ENCODE results near the gene POC1B. TPM values are rescaled to one million over a fixed set of nuclear protein-coding genes. Genes with fewer than 3 reads are reported as not detected.

The POC1B gene
- total RNA-seq (2014; rRNA removed; shearing (Covaris generic)) = 11.1 and 13.4 TPM in 2 replicates

- peak; percentile 89 for DNase-seq (ENCODE audit: low read depth)
These were observed at the start of gene POC1B for GRCh38 chr12:89525824-89526770. Gene POC1B (minus strand): TSS chr12:89526047. CDS start chr12:89525895, 152 bp downstream.

- no peak for DNase-seq (ENCODE audit: low read depth)
These were observed 49.5 kb upstream of the POC1B start for GRCh38 chr12:89575374-89575773.

DNA sequence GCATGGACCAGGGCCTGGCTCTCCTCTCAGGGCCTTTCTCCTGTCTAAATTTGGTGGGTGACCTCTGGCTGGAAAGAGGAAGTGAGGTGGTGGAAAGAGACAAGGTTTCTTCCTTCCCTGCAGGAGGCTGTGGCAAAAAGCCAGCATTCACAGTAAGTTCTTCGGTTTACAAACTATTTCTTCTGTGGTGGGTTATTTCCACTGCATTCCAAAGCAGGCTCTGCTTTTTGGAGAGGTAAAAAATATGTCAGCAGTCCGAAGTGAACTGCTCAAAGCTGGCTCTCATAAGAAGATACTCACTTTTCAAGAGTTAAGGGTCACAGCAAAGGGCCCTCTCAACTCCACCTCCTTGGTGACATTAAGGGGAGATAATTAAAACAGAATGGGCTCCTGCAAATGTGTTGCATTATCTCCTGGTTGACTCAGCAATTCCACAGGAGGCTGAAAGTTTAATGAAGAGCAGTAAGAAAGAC is 48.9 kb upstream of the POC1B start:
- DNase-seq (ENCODE audit: low read depth) = peak; percentile 35

- no peak for DNase-seq (ENCODE audit: low read depth)
These were observed 47.4 kb upstream of the POC1B start for GRCh38 chr12:89573051-89573810.

GRCh38 chr12:89571491-89572195 is 45.8 kb upstream of the POC1B start:
- no peak for DNase-seq (ENCODE audit: low read depth)

- no peak for DNase-seq (ENCODE audit: low read depth)
These were observed 42.6 kb upstream of the POC1B start for GRCh38 chr12:89568484-89568883.

GRCh38 chr12:89567691-89568239 is 41.9 kb upstream of the POC1B start:
- no peak for DNase-seq (ENCODE audit: low read depth)

- DNase-seq (ENCODE audit: low read depth) = peak; percentile 15
These were observed 40.8 kb upstream of the POC1B start for GRCh38 chr12:89566615-89567014.

GRCh38 chr12:89565002-89565401 is 39.2 kb upstream of the POC1B start:
- no peak for DNase-seq (ENCODE audit: low read depth)

DNA sequence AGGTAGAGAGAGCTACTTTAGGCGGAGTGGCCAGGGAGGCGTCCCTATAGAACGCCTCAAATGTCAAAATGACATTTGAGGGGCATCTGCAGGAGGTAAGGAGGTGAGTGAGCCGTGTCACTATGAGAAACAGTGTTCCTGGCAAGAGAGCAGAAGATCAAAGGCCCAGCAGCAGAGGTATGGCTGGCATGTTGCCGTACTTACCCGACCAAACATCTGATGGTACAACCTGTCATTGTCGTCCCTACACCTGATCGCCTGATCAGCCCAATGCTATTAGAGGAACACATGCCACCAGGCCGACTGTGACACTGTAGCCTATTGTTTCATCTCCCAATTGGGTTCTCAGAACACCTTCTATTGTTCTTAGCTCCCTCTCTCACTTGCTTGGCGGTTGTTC is 33.9 kb upstream of the POC1B start:
- DNase-seq (ENCODE audit: low read depth) = no peak

DNA sequence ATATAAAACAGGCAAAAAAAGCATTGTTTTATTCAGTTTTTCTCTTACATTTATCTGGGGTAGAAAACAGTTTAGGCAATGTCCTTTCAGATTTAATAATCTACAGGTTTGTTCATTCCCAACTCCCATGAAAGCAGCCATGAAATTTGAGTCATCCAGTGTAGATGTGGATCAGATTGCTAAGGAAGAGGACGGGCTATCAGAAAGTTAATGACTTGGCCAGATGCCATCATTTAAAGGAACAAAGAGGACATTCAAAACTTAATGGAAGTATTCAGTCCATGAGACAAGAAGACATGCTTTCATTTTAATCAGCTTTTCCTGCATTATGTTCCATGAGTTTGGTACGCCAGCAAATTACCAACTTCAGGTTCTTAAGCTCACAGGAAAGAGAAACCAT is 31.1 kb upstream of the POC1B start:
- DNase-seq (ENCODE audit: low read depth) = peak; percentile 13

DNA sequence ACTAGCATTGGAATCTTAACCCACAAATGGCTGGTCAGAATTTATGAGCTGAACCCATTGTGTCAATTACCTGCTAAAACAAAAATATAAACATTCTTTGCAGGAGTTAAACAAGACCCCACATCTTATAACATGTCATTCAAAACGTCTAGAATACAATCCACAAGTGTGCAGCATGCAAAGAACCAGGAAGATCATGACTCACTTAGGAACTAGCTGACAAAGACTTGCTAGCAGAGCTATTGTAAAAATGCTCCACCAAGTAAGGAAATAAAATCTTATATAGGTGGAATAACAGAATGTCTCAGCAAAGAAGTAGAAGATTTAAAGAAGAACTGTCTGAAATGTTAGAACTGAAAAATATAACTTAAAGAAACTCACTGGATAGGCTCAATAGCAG is 26.5 kb upstream of the POC1B start:
- no peak for DNase-seq (ENCODE audit: low read depth)

GRCh38 chr12:89551747-89552146 is 25.9 kb upstream of the POC1B start:
- DNase-seq (ENCODE audit: low read depth) = no peak

DNA sequence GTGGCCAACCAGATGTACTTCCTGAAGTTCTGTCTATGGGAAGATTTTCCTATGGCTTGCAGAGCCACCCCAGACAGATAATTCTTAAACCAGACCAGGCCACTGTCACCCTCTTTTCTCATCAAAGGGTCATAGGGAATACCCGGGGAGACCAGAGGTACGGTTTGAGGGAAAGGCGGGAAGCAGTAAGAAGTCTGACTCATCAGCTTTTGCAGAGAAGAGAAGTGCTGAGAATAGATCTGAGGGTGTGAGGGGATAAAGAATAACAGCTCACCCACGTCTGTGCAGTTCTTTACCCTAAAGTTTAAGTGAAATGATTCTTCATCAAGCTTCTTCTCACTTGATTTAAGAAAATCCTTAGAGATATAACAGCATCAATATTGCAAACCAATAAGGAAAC is 21.3 kb upstream of the POC1B start:
- no peak for DNase-seq (ENCODE audit: low read depth)

GRCh38 chr12:89546151-89546550 is 20.3 kb upstream of the POC1B start:
- no peak for DNase-seq (ENCODE audit: low read depth)

GRCh38 chr12:89544681-89545184 is 18.9 kb upstream of the POC1B start:
- peak; percentile 34 for DNase-seq (ENCODE audit: low read depth)

GRCh38 chr12:89544022-89544421 is 18.2 kb upstream of the POC1B start:
- DNase-seq (ENCODE audit: low read depth) = no peak

DNA sequence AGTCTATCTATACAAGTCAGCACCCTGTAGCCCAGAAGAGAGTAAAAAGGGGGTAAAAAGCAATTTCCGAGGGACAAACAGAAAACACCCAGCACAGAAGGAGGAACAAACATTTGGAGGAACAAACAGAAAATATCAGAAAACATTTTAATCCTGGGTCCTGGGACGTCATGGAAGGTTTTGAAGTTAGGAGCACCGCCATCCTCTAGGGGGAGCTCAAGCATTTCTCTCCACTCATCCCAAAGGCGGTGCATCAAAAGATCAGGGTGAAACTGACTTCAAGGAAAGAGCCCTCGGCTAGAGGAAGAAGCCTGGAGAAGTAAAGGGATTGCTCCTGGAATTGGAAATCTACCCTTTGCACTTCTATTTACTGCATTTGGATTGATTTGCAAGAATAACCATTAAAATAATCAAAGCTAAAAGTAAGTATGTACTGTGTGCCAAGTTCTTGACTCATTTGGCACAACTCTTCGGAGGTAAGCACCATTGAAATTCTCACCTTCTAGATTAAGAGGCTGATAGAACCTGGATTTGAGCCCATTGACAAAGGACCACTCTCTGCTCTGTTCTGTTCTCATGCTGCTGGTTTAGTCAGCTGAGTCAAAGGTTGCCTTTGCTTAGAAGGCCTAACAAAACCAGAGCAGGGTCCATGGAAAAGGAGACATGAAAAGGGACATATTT is 17.2 kb upstream of the POC1B start:
- DNase-seq (ENCODE audit: low read depth) = peak; percentile 75

DNA sequence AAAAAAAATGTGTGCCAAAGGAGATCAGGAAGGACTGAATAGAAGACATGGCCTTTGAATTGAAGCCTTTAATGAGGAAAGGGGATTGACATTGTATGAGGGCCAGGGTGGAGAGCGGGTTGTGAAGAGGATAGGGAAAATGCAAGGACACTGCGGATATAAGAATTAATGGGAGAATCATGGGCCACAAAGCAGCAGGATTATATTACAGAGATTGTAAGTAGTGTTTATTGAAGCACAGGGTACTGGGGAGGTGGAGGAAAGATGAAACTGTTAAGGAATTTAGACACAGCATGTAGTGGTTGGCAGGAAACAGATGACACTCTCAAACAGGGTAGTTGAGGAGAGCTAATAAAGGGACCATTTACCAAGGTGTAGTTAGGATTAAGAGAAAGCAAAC is 16.4 kb upstream of the POC1B start:
- no peak for DNase-seq (ENCODE audit: low read depth)

DNA sequence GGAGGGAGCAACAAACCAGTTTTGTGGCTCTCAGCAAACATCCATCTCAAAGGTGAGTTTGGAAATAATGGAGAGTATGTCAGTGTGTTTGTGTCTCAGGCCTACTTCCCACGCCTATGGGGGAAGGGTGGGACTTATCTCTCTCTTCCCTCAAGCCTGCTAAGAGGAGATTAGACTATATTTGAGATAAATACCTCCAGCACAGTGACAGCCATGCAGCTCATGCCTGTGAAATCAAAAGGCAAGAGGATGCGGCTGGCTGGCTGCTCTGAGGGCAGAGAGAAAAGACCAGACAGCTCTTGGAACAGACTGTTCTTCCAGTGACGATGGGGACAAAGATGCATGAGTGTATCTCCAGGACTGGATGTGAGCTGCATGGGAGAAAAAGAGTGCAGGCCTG is 14.7 kb upstream of the POC1B start:
- DNase-seq (ENCODE audit: low read depth) = no peak
